GM18499 (cell line): ENCODE data around the gene COL5A3.
"Not testable (repeated sequence)": the region's sequence is repeated elsewhere in the genome, so short reads cannot be mapped to it uniquely, and the experiment has no call there.

ENCODE experiments used
- ATAC-seq: cut with Tn5 transposase; IDR thresholded peaks from one replicate; pipeline ENCODE4 v1.9.1; 2021; ENCODE audit warnings: moderate number of reproducible peaks; ENCODE audit not compliant: insufficient read depth, unreplicated experiment

The COL5A3 gene

DNA sequence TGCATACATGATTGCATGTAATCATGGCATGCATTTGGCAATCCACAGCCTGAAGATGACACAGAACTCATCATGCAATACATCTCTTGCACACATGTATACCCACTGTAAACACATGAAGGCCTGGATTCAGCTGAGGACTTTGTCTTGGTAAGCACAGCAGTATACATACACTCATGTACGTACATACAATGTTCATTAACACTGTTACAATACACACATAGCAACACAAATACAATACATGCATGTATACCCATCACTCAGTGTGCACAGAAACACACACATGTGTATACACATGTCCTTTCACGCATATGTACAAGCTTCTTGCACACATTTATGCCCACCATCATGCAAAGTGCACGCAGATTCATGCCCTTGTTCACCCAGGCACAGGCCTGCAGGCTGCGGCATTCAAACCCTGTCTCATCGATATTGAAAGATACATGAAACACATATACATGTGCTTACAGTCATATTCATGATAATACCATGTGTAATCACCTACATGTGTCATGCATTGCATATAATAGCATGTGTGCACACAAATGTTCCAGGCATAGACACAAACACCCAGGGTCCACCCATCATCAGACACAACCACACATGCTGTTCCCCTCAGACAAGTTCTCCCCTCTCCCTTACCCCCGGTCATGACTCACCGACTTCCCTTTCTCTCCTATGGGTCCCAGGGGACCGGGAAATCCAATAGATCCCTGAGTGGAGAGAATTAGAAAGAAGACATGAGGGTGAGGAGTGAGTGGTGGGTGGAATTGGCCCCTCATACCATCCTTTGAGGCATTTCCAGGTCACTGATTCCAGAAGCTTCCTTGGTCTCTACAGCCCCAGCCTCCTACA lies 28.7 kb downstream of the COL5A3 start:
- no peak for ATAC-seq

DNA sequence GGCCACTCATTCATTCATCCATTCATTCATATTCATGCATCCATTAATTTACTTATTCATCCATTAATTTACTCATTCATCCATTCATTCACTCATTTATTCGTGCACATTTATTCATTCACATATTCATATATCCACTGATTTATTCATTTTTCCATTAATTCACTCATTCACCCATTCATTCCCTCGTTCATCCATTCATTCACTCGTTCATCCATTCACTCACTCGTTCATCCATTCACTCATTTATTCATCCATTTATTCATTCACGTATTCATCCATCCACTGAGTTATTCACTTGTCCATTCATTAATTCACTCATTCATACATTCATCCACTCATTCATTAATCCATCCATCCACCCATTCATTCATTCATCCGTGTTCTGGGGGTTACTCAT lies 38.2 kb downstream of the COL5A3 start:
- no peak for ATAC-seq

DNA sequence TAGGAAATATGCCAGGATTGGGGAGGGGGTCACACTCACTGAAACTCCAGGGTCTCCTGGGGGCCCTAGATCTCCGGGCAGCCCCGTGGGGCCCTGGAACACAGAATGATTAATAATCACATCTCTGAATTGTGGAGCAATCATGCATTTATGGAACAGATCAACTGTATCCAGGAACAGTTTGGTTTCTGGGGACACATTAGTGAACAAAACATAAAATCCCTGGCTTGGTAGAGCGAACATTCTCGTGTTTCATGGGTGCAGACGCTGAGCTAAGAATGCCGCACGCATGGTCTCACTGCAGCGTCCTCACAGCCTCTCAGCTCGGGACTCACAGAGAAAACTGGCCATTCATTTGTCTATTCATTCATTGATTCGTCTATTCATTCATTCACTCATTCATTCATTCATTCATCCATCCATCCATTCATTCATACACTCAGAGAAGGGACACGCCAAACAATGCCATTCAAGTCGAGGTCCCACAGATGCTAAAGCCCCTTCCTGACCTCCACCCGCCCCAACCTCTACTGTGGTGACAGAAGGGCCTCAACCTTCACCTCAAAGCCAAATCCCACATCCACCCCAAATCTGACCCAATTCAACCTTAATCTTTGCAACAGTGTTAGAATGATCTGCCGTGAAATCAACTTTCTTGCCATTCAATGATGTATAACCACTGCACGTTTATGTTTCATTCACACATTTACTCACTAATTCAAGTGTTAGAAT lies 39.0 kb downstream of the COL5A3 start:
- ATAC-seq: no peak

- no peak for ATAC-seq
Measured at GRCh38 chr19:9970481-9970880, 39.8 kb downstream of the COL5A3 start.

- ATAC-seq: no peak
Measured at GRCh38 chr19:9969688-9969975, 40.7 kb downstream of the COL5A3 start.

- no peak for ATAC-seq
Measured at GRCh38 chr19:9968820-9969687, 41.2 kb downstream of the COL5A3 start.

GRCh38 chr19:9967326-9967725 lies 43.0 kb downstream of the COL5A3 start:
- ATAC-seq: no peak

DNA sequence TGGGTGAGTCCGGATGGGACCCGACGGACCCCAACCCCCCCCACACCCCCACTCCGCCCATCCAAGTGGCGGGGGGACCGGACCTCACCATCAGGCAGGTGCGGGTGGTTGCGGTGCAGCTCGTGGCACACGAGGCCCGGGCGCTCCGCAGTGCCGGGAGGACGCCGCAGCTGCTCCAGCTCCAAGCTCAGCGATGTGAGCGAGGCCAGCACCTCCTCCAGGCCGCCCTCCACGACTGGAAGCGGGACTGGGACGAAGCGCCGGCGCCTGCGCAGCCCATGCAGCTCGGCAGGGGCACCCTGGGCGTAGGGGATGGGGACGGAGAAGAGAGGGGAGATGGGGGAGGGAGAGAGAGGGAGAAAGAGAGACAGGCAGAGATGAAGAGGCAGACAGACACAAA lies 43.9 kb downstream of the COL5A3 start:
- no peak for ATAC-seq

DNA sequence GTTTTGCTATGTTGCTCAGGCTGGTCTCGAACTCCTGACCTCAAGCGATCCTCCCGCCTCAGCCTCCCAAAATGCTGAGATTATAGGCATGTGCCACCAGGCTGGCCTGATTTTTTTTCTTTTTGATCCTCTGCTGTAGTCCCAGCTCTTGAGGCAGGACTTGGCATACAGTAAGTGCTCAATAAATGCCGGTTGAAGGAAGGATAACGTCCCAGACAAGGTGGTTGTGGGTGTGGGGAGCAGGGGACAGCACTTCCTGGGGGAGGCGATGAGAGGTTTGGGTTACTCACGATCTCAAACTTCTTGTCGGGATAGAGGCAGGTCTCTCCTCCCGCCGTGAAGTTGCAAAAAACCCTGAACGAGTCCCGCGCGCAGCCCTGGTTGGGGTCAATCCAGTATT lies 44.3 kb downstream of the COL5A3 start:
- ATAC-seq: no peak

DNA sequence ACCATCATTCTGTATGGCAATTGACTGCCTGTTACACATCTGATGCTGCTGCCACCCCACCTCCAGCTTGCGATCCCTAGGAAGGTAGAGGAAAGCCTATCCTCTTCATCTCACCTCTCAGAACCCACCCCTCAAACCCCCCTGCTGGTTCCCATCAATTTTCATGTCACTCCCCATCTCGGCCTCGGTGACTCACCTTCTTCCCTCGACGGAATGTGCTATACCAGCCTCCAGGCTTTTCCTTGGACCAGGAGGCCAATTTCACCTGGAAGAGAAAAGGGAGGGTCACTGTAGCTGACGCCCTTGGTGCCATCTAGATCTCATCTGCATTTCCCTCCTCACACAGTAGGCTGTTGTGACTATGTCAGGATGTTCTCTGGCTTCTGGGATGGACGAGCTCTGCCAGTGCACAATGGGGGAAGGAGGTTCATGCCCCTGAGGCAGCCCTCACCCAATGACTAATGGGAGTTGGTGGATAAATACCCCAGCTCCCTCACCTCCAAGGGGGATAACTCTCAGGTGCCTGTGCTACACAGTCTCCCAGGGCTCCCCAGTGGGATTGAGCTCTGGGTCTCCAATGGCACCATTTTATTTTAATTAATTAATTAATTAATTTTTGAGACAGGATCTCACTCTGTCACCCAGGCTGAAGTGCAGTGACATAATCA lies 47.5 kb downstream of the COL5A3 start:
- ATAC-seq: no peak

DNA sequence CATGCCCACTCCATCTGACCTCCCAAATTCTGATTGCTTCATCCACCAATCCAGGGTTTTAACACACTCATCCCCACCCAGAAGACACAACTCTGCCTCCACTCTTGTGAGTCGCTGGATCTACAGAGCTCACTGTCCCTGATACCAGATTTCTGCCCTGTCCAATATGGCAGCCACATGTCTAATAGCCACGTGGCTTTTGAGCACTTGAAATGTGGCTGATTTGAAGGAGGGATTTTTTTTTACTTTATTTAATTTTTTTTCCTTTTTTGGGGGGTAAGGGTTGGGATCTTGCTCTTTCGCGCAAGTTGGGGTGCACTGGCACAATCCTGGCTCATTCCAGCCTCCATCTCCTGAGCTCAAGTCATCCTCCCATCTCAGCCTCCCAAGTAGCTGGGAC lies 49.2 kb downstream of the COL5A3 start:
- ATAC-seq: no peak

DNA sequence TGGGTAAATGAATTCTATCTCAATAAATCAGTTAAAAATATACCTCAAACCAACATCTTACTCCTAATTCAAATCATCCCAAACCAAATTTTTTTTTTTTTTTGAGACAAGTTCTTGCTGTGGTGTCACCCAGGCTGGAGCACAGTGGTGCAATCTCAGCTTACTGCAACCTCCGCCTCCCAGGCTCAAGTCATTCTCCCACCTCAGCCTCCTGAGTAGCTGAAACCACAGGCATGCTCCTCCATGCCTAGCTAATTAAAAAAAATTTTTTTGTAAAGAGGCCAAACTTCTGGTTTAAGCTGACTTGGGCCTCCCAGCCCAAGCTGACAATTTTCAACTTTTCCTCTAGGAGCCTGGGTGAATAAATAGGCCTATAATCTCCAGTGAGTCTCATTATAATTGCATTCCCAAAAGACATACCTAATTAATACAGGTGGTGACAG lies 51.9 kb downstream of the COL5A3 start:
- ATAC-seq: no peak

DNA sequence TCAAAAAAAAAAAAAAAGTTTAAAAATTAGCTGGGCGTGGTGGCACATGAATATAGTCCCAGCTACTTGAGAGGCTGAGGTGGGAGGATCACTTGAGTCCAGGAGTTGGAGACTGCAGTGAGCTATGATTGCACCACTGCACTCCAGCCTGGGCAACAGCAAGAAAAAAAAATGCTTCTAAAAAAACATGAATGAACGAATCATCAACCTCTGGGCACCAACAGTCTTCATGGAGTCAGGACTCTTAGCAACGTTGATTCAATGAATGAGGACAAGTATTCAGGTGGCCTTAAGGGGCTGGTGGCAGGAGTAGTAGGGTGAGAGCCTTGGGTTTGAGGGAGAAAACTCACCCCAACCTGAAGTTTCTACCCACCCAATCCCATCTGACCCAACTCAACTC lies 53.3 kb downstream of the COL5A3 start:
- ATAC-seq: no peak

DNA sequence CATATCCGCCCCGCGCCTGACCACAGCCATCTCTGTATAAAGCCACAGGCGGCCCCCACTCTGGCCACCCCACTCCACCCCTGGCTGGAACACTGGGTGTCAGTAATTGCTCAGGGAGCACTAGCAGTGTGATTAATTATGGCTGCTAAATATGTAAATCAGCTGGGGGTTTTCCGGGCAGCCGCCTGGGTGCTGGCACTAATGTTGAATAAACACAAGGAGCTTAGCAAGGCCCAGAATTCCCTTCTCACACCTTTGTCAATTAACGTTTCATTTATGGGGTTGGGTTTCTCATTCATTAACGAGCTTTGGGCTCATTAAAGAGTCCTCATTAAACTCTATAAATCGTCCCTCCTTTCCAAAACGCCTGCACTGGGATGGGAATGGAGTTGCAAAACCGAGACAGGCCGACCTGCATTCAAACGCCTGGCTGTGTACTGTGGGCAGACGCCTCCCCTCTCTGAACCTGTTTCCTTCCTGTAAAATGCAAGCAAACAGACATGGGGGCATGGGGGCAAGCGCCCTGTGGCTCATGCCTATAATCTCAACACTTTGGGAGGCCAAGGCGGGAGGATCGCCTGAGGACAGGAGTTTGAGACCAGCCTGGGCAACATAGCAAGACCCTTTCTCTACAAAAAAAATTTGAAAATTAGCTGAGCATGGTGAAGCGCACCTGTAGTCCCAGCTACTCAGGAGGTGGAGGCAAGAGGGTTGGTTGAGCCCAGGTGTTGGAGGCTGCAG lies 56.3 kb downstream of the COL5A3 start:
- no peak for ATAC-seq

DNA sequence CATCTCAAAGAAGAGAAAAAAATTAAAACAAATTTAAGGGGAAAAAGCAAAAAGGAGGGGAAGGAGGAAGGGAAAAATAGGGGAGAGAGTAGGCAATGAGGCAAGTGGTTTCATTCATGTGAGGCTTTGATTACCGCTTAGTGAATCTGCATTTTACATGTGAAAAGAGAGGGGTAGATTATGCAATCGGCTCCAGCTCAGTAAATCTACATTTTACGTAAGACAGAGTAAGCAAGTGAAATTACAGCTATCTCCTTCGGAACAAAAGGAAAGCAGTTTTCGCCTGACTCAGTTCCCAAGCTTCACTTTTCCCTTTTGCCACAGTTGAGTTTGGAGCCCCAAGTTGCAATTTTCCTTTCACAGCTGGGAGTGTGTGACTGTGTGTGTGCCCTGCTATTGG lies 58.0 kb downstream of the COL5A3 start:
- ATAC-seq: no peak

GRCh38 chr19:9947441-9947840 lies 62.9 kb downstream of the COL5A3 start:
- ATAC-seq: no peak

DNA sequence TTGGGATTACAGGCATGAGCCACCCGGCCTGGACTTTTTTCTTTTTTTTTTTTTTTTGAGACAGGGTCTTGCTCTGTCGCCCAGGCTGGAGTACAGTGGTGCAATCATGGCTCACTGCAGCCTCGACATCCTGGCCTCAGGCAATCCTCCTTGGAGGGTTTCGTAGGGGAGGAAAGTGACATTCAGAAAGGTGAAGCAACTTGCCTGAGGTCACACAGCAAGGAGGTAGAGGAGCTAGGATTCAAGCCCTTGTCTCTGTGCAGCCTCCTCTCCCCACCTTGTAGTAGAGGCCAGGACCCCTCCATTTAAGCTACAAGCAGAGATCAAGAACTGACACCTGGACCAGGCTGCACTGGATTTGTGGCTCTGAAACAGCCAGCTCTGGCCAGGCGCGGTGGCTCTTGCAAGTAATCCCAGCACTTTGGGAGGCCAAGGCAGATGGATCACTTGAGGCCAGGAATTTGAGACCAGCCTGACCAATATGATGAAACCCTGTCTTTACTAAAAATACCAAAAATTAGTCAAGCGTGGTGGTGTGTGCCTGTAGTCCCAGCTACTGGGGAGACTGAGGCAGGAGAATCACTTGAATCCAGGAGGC lies 63.7 kb downstream of the COL5A3 start:
- not testable (repeated sequence) for ATAC-seq

DNA sequence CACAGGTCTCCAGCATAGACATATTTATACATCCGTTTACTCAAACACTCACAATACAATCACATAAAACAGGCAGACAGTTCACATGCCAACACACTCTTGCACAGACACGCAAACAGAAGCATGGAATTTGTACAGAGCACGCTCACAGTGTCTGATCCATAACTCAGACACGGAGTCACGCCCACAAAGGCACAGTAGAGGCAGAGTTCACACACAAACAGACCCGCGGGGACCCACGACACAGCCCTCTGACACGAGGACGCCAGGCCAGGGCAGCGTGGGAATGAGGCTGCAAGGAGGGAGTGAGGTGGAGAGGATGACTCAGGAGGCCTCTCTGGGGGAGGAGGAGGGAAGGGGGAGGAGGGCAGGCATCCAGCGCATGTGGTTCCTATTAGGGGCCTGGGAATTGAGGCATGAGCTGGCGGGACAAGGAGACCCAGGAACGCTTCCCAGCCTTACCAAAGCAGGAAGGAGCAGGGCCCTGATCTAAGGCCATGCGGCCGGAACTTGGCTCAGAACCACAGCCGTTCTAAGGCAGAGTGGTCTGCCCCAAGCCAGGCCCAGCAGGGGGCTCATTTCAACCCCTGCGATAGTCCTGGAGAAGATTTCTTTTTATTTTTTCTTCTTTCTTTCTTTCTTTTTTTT lies 64.9 kb downstream of the COL5A3 start:
- ATAC-seq: no peak

DNA sequence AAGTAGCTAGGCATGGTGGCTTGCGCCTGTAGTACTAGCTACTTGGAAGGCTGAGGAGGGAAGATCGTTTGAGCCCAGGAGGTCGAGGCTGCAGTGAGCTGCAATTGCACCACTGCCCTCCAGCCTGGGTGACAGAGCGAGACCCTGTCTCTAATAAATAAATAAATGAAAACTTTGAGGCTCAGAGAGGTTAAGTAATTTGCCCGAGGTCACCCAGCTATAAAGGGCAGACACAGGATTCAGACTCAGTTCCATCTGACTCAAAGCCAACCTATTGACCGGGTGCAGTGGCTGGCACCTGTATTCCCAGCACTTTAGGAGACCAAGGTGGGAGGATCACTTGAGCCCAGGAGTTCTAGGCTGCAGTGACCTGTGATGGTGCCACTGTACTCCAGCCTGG lies 66.6 kb downstream of the COL5A3 start:
- ATAC-seq: no peak
